ENCODE measurements around the gene ARL4A. TPM values are rescaled to one million over a fixed set of nuclear protein-coding genes. Genes with fewer than 3 reads are reported as not detected.

The ARL4A gene
- total RNA-seq, 4 donors from 2014 or later, result 94.9 to 253 (median 143) TPM

GRCh38 chr7:12699299-12699698 is 11.9 kb downstream of the ARL4A start:
- no peak overlapping the region for H3K4me3 ChIP-seq (ENCODE audit: low read depth, poor library complexity, severe bottlenecking)
- intact Hi-C loops (cut with DNase I; ENCODE audit: low total_unique reads), result no loop called here
- WGBS, 2 donors, result 95% methylated on average over 10 of the region's 10 CpGs
- no peak for TF ChIP-seq CTCF (IDR thresholded peaks at IDR 0.05)
- TF ChIP-seq POLR2A (IDR thresholded peaks at IDR 0.05), result no peak
- DNase-seq (ENCODE audit: low spot score in 2 of 2), result no peak

- H3K4me3 ChIP-seq (ENCODE audit: low read depth, poor library complexity, severe bottlenecking), result no peak overlapping the region
- no peak for DNase-seq (ENCODE audit: low spot score in 2 of 2)
- WGBS, 2 donors, result 83% methylated on average over 2 of the region's 2 CpGs
- intact Hi-C loops (cut with DNase I; ENCODE audit: low total_unique reads), result no loop called here
- no peak for TF ChIP-seq POLR2A (IDR thresholded peaks at IDR 0.05)
- no peak for TF ChIP-seq CTCF (IDR thresholded peaks at IDR 0.05)
These were observed 14.0 kb downstream of the ARL4A start for GRCh38 chr7:12701433-12701832.

GRCh38 chr7:12703881-12704280 is 16.4 kb downstream of the ARL4A start:
- no peak for DNase-seq (ENCODE audit: low spot score in 2 of 2)
- WGBS, 2 donors, result 49 to 54% methylated on average over 2 of the region's 2 CpGs
- no peak overlapping the region for H3K4me3 ChIP-seq (ENCODE audit: low read depth, poor library complexity, severe bottlenecking)
- intact Hi-C loops (cut with DNase I; ENCODE audit: low total_unique reads), result no loop called here
- TF ChIP-seq POLR2A (IDR thresholded peaks at IDR 0.05) (no peak), CTCF (IDR thresholded peaks at IDR 0.05) (no peak)

GRCh38 chr7:12705878-12706277 is 18.4 kb downstream of the ARL4A start:
- WGBS, 2 donors, result 66 to 78% methylated on average over 4 of the region's 4 CpGs
- TF ChIP-seq CTCF (IDR thresholded peaks at IDR 0.05) (no peak), POLR2A (IDR thresholded peaks at IDR 0.05) (no peak)
- H3K4me3 ChIP-seq (ENCODE audit: low read depth, poor library complexity, severe bottlenecking), result no peak overlapping the region
- intact Hi-C loops (cut with DNase I; ENCODE audit: low total_unique reads), result no loop called here
- no peak for DNase-seq (ENCODE audit: low spot score in 2 of 2)

GRCh38 chr7:12706900-12707536 is 19.6 kb downstream of the ARL4A start:
- TF ChIP-seq CTCF (IDR thresholded peaks at IDR 0.05) (no peak), POLR2A (IDR thresholded peaks at IDR 0.05) (no peak)
- DNase-seq (ENCODE audit: low spot score in 2 of 2), result no peak
- no peak overlapping the region for H3K4me3 ChIP-seq (ENCODE audit: low read depth, poor library complexity, severe bottlenecking)
- intact Hi-C loops (cut with DNase I; ENCODE audit: low total_unique reads), result no loop called here

GRCh38 chr7:12708314-12708713 is 20.9 kb downstream of the ARL4A start:
- intact Hi-C loops (cut with DNase I; ENCODE audit: low total_unique reads), result no loop called here
- no peak overlapping the region for H3K4me3 ChIP-seq (ENCODE audit: low read depth, poor library complexity, severe bottlenecking)
- DNase-seq (ENCODE audit: low spot score in 2 of 2), result no peak
- TF ChIP-seq POLR2A (IDR thresholded peaks at IDR 0.05) (no peak), CTCF (IDR thresholded peaks at IDR 0.05) (no peak)
